ENCODE measurements around the gene DARS1.
A peak's percentile ranks its signal among the peaks of the same experiment; 100 is the strongest.

Gene DARS1

GRCh38 chr2:136015699-136016098 lies 30.3 kb upstream of the DARS1 start:
- no peak for DNase-seq (ENCODE audit: low read depth)

GRCh38 chr2:136014411-136014810 lies 29.0 kb upstream of the DARS1 start:
- no peak for DNase-seq (ENCODE audit: low read depth)

GRCh38 chr2:136013955-136014354 lies 28.5 kb upstream of the DARS1 start:
- no peak for DNase-seq (ENCODE audit: low read depth)

- no peak for DNase-seq (ENCODE audit: low read depth)
Observed at GRCh38 chr2:136013136-136013685, 27.8 kb upstream of the DARS1 start.

- no peak for DNase-seq (ENCODE audit: low read depth)
Observed at GRCh38 chr2:136012315-136012714, 26.9 kb upstream of the DARS1 start.

- DNase-seq (ENCODE audit: low read depth) = no peak
Observed at GRCh38 chr2:136010126-136010525, 24.7 kb upstream of the DARS1 start.

GRCh38 chr2:136008205-136008865 lies 22.9 kb upstream of the DARS1 start:
- peak; percentile 31 for DNase-seq (ENCODE audit: low read depth)

GRCh38 chr2:136006658-136007057 lies 21.2 kb upstream of the DARS1 start:
- no peak for DNase-seq (ENCODE audit: low read depth)

GRCh38 chr2:136005462-136006196 lies 20.2 kb upstream of the DARS1 start:
- DNase-seq (ENCODE audit: low read depth) = no peak

- no peak for DNase-seq (ENCODE audit: low read depth)
Observed at GRCh38 chr2:136004965-136005364, 19.5 kb upstream of the DARS1 start.

- DNase-seq (ENCODE audit: low read depth) = no peak
Observed at GRCh38 chr2:136001131-136001530, 15.7 kb upstream of the DARS1 start.

- DNase-seq (ENCODE audit: low read depth) = no peak
Observed at GRCh38 chr2:136000502-136000901, 15.1 kb upstream of the DARS1 start.

GRCh38 chr2:135999899-136000298 lies 14.5 kb upstream of the DARS1 start:
- no peak for DNase-seq (ENCODE audit: low read depth)

GRCh38 chr2:135998879-135999278 lies 13.5 kb upstream of the DARS1 start:
- DNase-seq (ENCODE audit: low read depth) = no peak

- no peak for DNase-seq (ENCODE audit: low read depth)
Observed at GRCh38 chr2:135997380-135997779, 12.0 kb upstream of the DARS1 start.

GRCh38 chr2:135996304-135996703 lies 10.9 kb upstream of the DARS1 start:
- no peak for DNase-seq (ENCODE audit: low read depth)

GRCh38 chr2:135994281-135994680 lies 8.9 kb upstream of the DARS1 start:
- no peak for DNase-seq (ENCODE audit: low read depth)

GRCh38 chr2:135993421-135993820 lies 8.0 kb upstream of the DARS1 start:
- no peak for DNase-seq (ENCODE audit: low read depth)

- no peak for DNase-seq (ENCODE audit: low read depth)
Observed at GRCh38 chr2:135991861-135992260, 6.4 kb upstream of the DARS1 start.

GRCh38 chr2:135987441-135987840 lies 2.0 kb upstream of the DARS1 start:
- DNase-seq (ENCODE audit: low read depth) = no peak

GRCh38 chr2:135986507-135986906 lies 1.1 kb upstream of the DARS1 start:
- no peak for DNase-seq (ENCODE audit: low read depth)

GRCh38 chr2:135985826-135986393 lies 484 bp upstream of the DARS1 start:
- DNase-seq (ENCODE audit: low read depth) = peak; percentile 75

Data from activated T-cell treated with anti-CD3 and anti-CD28 coated beads for 24 hours (primary cell).